GM19099 (cell line): ENCODE measurements around the gene TMEM47.

Experiments used
- POLR2A ChIP-seq: IDR thresholded peaks from 3 replicates; pipeline ENCODE4 v1.6.1; 2011; ENCODE audit warnings: low read depth; ENCODE audit not compliant: insufficient read length; ENCODE audit errors: extremely low read depth

TMEM47 gene

DNA sequence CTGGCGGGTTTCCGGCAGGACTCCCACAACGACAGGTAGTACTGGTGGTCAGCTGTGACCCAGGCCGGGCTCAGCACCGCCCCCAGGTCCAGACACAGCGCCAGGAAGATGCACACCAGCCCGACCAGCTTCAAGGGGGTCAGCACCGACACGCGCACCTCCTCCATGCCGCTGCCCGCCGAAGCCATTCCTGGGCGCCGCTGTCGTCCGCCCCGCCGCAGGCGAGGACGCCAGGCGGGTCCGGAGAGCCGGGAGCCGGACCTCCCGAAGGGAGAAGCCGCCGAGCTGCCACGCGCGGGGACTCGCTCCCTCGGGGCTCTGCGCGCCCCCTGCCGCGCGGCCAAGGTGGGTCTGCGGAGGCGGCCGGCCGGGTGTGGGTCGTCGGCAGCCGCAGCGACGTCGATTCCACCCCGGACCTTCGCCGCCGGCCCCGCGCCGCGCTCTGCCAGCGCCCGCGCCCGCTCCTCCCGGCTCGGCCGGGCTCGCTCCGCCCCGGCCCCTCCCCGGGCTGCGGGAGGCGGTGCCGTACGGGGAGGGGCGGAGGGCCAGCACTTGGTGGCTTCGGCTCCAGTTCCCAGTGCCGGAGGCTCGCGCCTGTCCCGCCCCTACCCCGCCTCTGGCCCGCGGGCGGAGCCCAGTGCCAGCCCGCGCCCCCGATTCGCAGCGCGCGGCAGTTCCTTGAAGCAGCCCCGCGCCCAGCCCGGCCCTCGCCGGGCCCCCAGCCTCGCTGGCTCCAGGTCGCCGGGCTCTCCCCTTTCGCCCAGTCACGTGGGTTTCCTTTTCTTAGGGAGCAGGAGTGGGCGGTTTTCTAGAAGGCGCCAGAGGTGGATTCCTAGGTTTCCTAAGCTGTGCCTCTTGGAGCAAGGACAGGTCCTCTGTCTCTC is at the start of gene TMEM47:
Gene TMEM47 (minus strand): TSS at position 444 of the 884 bp plus-strand sequence. CDS start 256 bp downstream, at position 188.
- no peak for TF ChIP-seq POLR2A

DNA sequence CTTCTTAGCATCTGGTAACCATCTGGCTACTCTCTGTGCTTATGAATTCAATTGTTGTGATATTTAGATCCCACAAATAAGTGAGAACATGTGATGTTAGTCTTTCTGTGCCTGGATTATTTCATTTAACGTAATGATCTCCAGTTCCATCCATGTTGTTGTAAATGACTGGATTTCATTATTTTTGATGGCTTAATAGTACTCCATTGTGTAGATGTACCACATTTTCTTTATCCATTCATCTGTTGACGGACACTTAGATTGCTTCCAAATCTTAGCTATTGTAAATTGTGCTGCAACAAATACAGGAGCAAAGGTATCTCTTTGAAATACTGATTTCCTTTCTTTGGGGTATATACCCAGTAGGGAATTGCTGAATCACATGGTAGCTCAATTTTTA is 30.0 kb upstream of the TMEM47 start:
- no peak for TF ChIP-seq POLR2A

DNA sequence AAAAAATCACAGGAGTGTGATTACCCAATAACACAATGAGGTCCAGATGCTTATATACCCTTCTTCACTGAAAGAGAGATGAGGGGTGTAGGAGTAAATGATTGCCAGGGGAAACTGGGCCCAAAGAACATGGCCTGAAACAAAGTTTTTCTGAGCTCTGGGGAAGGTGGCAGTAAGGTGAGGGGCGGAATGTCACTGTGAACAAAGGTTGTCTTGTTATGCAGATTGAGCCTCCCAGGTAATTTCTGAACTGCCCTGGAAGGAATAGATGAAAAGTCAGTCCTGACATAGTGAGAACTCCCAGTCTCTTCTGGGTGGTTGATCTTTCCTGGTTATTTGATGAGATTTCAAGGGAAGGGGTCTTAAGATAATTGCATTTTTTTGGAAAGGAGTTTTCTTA is 2.5 kb upstream of the TMEM47 start:
- no peak for TF ChIP-seq POLR2A

DNA sequence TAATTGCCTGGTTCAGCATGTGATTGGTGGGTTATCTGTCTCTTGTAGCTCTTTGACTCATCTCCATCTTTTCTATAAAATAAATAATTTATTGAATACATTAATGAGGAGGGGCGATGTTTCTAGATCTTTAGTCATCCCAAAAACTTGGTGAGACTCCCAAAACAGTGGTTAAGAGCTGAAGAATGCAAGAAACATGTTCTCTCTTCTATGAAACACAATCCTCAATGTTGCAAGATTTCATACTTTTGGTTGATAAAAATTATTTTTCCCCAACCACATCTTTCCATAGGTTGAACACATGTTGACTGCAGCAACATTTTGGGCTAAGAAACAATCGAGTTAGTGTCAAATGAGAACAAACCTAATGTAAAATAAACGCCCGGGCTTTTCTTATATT is 1.2 kb upstream of the TMEM47 start:
- no peak for TF ChIP-seq POLR2A

DNA sequence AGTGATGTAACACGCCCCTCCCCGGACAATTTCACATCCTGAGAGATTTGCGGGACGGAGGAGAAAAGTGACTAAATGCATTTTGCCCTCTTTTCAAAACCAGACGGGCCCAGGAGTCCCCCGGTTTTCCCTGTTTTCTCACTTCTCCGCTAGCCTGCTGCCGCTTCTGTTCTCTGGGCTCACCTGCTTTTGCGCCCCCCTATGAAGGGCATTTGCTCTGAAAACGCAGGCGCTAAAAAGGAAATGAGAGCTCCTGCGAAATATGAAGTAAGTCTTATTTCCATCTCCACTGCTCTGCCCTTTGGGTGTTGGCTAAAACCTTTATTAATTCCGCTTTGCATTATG is 613 bp upstream of the TMEM47 start:
- no peak for TF ChIP-seq POLR2A

DNA sequence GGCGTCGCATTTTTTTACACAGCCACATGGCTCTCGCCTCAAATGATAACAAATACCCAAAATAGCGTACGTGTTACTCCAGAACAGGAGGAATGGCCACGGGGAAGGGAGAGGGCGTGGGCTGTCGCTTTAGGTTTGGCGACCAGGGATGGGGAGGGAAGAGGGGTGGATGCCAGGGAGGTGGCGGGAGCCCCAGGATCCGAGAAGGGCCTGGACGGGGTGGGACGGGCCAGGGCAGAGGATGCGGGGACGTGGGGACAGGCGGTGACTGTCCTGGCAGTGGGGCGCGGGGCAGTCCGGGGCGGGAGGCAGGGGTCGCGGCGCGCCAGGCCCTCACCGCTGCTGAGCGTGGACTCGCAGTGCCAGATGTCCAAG is 631 bp downstream of the TMEM47 start:
- no peak for TF ChIP-seq POLR2A

DNA sequence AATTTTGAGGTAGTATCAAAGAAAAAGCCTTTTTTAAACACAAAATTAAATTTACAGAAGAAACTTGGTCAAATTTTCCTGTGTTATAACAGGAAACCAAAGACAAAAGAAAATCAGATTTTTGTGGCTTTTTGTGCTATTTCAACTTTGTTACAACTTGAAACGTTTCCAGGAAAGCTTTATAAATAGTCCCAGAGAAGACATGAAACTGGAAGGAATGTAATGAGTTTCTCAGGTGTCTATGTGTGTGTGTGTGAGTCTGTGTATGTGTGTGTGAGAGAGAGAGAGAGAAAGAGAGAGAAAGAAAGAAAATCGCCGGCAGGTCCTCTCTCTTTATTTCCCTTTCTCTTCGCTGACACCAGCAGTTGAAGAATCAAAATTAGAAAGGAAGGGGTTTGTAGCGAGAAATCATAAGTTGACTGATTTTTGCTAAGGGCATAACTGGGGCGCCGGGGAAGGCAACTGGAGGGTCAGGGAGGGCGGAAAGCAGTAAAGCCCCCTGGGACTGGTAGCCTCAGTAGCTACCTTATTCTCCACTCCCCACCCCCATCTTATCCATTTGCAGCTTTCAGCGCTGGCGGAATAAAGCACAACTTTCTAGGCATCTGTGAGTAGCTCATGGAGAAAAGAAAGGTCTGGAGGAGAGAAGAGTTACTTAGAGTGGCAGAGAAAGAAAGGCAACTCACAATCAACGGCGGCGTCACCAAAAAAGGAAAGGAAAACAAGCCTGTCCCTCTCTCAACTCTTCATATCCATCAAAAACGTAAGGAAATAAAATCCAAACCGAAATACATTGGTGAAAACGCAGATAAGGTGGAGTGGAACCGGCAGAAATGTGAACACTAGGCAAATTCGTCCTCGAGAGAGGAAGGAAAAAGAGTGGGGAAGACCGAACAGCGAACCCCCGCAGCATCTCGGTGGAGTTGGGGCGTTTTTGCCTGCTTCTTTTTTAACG is 1.3 kb downstream of the TMEM47 start:
- no peak for TF ChIP-seq POLR2A

DNA sequence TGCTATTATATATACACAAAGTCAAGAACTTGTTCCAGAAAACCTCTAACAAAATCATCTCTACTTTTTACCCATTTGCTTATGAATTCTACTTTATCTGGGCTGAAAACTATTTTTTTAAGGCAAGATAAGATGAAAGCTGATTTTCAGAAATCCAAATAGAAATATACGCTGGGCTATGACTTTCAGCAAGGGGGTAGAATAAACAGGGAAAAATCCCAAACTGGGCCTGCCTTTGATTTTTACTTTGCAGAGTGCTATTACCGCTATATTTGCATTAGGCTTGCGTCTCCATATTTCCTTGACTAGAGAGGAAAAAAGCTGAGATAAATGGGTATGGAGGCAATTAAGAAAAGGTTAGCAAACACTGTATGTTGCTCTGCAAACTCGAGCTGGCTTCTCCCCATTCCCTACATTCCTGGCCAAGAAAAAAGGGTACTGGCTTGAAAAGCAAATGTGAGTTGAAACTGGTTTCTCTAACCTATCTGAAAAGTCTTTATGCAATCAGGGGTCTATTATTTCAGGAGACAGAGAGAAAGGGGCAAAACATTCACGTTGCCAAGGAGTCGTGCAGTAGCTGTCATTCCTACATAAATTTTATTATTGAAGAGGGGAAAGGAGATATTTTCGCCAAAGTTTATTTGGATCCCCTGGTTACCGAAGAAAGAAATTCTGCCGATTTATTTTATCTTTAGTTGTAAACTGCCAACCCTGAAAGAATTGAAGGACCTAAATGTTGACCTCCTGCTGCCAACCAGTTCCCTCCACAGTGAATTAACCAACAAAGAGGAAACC is 2.2 kb downstream of the TMEM47 start:
- no peak for TF ChIP-seq POLR2A

DNA sequence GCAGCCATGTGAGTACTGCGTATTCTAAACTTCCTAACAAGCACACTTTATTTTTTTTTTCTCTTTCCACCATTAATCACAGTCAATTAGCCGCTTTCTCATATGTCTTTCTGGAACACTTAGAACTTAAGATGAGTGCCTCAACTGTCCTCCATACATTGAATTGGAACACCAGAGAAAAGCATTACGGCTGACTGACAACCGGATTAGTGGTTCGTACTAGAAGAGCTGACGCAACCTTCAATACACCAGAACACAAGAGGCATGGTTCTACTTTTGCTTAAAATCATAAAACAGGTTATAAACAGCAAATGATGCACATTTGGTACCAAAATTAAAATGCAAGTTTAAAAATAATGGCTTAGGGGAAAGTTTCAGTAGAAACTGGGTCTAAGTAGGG is 3.3 kb downstream of the TMEM47 start:
- TF ChIP-seq POLR2A, result no peak

DNA sequence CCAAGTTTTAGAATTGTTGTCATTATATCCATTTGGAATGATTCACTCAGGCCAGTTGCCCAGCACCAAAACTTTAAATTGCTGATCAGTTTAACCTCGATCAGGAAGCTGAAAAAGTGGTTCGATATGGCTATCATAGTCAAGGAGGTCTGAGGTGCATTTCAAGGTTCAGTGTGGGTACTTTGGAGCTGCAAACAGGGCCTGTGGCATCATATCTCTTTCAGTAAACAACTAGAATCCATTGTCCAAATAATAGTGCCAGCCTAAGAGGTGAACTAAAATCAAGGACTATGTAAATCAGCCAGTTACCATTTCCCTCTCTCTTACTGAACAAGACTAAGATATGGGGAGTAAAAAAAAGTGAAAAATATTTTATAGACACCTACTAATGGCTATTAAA is 14.2 kb downstream of the TMEM47 start:
- TF ChIP-seq POLR2A, result no peak

DNA sequence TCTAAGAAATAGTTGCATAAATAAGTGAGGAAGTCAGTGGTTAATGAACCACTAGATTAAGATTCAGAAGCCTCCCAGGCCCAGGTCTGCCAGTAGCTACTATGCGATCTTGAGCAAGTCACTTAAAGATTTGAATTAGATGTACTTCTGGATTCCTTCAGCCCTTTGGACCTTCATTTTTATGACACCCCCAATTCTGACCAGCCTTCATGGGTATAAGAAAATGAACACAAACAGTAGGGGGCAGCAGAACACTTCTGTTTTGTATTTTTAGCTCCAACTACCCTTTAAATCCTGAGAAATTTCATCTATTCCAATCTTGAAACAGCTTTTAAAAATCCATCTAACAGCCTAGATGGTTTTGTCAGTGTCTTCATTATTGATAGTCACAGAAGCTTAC is 19.0 kb downstream of the TMEM47 start:
- TF ChIP-seq POLR2A, result no peak

DNA sequence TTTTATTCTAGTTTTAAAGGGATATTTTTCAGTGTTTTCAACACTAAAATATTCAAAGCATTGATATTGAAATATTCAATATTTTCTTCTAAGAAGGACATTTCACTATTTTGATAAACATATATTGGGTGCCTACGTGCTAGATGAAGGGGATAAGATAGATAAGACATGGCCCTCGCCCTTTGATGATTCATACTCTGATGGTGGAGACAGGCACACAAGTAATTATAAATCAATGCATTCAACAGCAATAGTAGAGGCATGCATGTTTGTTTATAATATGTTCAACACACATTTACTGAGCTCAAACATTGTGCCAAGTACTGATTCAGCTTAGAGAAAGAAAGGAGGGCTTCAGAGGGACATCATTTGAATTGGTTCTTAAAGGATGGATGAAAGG is 22.7 kb downstream of the TMEM47 start:
- no peak for TF ChIP-seq POLR2A

DNA sequence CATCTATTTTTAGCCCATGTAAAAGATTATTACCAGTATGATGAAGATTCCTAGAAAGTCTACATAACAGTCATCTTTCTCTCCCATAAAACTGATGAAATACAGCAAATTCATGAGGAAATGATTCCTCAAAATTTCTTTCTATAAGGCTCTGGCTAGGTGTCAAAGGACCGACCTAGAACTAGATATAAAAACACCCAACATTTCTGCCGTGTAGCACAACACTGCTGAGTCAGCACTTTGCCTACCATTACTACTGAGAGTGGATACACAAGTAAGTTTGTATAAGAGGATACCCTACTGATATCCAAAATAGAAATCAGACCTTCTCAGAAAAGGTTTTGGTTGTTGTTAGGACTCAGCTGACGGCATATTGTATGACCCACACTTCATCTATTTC is 24.7 kb downstream of the TMEM47 start:
- no peak for TF ChIP-seq POLR2A

DNA sequence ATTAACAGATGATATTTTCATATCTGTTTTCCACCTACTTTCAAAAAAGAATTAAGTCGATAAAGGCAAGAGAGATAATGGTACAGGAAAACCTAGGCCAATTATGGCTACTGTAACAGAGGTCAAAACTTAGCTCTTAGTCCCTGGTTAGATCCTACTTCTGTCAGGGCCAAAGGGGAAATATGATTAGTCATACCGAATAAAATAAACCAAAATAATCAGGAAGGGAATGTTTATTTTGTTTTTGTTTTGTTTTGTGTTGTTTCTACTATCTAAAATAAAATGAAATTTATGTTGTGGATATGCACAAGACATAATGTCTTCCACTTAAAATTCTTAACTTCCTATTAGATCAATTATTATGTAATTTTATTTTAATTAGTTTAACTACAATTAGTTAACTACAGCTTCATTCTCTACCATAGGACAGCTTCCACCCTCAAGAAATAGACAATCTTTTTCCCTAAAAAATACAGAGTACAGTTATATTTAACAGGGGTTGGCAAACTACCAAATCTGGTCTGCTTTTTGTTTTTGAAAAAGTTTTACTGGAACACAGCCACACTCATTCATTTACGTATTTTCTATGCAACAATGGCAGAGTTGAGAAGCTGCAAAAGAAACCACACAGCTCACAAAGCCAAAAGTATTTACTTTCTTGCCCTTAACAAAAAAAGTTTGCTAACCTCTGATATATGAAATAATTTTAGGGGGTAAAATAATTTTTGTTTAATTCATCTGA is 25.4 kb downstream of the TMEM47 start:
- TF ChIP-seq POLR2A, result no peak
